HG03175 (cell line): Measurements from ENCODE around the gene JMJD4.

Source experiments
- ATAC-seq: cut with Tn5 transposase; IDR thresholded peaks from one replicate; pipeline ENCODE4 v1.9.1; 2021; ENCODE audit warnings: mild to moderate bottlenecking, moderate library complexity; ENCODE audit not compliant: unreplicated experiment

The JMJD4 gene, protein sequence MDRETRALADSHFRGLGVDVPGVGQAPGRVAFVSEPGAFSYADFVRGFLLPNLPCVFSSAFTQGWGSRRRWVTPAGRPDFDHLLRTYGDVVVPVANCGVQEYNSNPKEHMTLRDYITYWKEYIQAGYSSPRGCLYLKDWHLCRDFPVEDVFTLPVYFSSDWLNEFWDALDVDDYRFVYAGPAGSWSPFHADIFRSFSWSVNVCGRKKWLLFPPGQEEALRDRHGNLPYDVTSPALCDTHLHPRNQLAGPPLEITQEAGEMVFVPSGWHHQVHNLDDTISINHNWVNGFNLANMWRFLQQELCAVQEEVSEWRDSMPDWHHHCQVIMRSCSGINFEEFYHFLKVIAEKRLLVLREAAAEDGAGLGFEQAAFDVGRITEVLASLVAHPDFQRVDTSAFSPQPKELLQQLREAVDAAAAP

GRCh38 chr1:227734856-227735538 lies at the start of gene JMJD4, which contains the start of gene SNAP47:
Gene JMJD4, minus strand, starts transcription at chr1:227735302. Its CDS starts 29 bp downstream, at chr1:227735273.
Gene SNAP47, plus strand, starts transcription at chr1:227735435. Its CDS starts 12,302 bp downstream, at chr1:227747737.
- ATAC-seq, result peak; percentile 95

DNA sequence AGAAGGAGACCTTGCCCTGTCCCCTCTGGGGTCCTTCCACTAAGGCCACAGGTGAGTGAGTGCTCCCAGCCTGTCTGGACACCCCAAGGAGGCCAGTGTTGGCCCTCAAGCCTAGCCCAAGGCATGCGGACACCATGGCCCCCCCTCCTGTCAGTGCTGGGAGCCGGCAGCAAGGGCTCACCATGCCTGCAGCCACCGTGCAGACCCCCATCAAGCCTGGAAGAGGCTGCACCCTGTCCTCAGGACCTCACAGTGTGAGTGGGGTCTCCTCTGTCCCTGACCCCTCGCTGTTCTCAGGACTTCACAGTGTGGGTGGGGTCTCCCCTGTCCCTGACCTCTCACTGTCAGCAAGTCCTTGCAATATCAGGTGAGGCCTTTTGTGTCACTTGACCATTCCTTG lies 47.1 kb upstream of the JMJD4 start:
- no peak for ATAC-seq

- no peak for ATAC-seq
Measured at GRCh38 chr1:227781314-227781930, 46.3 kb upstream of the JMJD4 start.

GRCh38 chr1:227780101-227781044 lies 45.3 kb upstream of the JMJD4 start:
- no peak for ATAC-seq

GRCh38 chr1:227779685-227780084 lies 44.6 kb upstream of the JMJD4 start:
- ATAC-seq, result no peak

GRCh38 chr1:227779021-227779441 lies 43.9 kb upstream of the JMJD4 start:
- ATAC-seq, result no peak

DNA sequence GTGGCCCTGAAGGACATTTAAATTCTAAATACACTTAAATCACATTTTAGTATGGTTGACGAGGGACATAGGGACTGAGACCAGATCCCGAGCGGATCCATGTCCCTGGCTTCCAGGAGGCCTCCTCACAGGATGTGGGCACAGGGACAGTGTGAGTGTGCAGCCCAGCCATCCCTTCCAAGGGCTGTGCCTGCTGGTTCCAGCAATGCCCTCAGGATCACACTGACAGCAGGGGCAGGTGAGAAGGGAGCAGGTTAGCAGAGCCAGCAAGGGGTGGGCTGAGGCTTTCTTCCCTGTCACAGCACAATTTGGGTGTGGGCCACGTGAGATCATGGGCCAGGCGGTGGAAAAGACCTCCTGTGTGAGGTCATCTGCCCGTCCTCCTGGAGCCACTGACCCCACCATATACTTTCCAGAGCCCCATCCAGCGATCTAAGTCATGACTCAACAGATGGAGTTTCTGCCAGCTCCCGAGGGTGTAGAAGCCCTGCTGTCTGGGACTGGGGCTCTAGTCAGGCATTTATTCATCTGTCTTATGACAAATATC lies 43.4 kb upstream of the JMJD4 start:
- no peak for ATAC-seq

GRCh38 chr1:227777646-227778045 lies 42.5 kb upstream of the JMJD4 start:
- ATAC-seq, result no peak

DNA sequence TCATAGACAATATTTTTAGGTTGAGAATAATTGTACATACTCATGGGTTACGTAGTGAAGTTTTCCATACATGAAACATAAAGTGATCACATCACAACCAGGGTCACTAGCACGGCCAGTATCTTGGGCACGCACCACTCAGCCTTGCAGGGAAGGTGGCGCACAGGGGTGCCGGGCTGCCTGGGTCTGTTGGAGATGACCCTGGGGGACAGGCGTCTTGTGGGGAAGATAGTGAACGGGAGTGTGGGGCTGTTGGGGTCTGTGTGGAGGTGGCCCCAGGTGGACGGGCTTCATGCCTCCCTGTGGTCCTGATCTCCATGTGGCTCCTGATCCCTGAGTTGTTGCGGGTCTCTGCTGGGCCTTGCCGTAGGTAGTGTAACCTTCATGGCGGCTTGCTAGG lies 42.1 kb upstream of the JMJD4 start:
- no peak for ATAC-seq

DNA sequence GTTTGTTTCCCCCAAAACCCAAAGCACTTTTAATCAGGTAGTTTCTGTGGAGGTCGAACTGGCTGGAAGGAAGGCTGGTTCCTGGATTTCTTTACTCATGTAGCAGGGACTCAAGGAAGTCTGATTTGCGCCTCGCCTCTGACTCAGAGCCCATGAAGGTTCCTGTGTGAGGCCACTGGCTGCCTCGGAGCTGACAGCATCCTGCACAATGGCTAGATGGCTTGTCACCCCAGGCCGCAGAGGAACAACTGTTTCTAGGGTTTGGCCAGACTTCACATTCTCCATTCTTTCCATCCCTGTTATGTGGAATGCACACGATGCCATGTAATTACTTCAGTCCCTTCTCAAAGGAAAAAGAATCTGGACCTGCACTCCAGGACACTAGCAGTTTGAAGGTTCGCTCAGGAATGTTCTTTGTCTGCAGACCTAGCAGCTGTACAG lies 41.2 kb upstream of the JMJD4 start:
- ATAC-seq, result no peak

DNA sequence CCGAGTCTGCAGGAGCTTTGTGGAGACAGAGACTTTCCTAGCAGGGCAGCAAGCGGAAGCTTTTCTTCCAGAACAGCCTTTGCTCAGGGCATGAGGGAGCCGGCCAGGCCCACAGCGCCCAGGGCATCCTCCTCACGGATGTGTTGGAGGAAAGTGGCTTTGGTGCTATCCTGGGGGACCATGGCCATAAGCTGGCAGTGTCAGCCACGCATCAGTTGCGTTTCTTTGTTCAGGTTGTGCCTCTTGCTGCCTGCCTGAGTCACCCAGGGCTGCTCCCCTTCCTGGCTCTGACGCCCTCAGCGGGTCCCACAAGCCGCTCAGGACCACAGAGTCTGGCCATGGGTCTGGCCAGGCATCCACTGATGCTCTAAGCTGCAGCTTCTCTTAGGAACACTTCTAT lies 40.7 kb upstream of the JMJD4 start:
- ATAC-seq, result no peak

GRCh38 chr1:227774821-227775661 lies 39.9 kb upstream of the JMJD4 start:
- no peak for ATAC-seq

DNA sequence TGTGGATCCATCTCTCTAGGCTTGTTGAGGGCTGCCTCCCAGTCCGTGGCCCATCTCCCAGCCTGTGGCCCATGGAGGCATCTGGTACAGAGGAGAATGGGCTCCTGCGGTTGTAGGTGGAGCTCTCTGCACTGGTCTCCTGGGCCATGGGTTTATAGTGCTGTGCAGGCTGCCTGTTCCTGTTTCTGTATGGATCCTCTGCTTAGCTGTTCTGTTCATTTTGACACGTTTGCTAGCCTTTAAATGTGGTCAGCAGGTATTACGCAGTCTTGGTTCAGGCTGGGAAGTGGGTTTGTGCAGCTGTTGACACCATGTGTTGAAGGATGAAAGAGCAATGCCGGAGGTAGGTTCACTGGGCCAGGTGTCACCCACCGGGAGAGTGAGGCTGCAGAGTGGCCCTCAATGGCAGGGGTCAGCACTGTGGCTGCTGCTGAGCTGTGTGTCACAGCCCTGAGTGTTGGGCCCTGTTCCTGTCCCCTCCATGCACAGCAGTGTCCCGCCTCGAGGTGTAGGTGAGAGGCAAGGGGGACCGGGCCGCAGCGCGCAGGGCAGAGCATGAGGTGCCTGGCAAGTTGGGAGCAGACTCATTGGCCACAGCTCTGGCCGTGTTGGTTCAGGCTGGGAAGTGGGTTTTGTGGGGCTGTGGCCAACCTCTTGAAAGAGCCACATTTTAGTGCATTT lies 39.1 kb upstream of the JMJD4 start:
- no peak for ATAC-seq

DNA sequence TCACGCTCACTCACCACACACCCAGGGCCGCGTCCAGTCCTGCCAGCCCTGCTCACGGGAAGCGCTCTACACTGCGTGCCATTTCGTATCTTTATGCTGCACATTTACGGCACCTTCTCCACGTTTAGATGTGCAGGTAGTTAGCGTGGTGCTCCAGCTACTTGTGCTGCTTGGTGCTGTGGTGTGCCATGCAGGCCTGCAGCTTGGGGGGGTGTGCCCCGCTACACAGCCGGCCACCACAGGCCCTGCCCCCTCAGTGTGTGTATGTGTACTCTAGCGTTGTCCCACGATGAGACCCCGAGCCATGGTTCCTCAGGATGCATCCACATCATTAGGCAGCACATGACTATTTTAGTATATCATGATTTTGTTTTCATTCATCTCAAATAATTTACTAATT lies 38.5 kb upstream of the JMJD4 start:
- no peak for ATAC-seq

DNA sequence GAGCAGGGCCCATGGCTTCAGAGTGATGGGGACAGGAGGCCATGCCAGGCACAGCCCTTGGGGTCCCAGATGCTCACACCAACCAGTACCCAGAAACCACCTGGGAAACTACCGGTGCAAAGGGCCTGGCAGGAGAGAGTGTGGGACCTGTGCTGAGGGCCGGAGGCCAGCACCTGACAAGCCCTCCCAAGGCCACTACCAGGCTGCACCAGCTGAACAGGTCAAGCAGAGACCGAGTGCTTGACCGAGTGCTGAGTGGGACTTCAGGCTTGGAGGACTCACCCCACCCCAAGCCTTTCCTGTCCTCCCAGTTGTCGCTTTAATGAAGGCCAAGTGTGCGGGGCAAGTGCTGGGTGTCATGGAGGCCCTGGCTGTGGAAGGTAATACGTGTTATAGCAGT lies 36.7 kb upstream of the JMJD4 start:
- no peak for ATAC-seq

DNA sequence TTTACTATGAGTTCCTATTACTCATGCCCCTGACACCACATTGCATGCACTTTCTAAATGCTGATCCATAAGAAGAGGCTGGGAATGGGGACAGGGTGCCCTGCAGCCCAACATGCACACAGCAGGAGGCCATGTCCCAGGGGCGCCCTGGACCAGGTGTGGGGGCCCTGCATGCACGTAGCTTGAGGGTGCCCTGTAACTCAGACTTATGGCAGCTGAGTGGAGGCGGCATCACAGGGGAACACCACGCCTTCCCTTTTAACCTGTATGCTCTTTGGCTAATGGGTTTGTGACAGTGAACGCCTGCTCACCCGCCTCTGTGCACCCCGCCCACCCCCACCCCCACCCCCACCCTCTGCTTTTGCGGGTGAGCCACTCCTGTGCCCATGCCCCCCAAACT lies 36.2 kb upstream of the JMJD4 start:
- no peak for ATAC-seq

- ATAC-seq, result no peak
Measured at GRCh38 chr1:227770812-227771211, 35.7 kb upstream of the JMJD4 start.

DNA sequence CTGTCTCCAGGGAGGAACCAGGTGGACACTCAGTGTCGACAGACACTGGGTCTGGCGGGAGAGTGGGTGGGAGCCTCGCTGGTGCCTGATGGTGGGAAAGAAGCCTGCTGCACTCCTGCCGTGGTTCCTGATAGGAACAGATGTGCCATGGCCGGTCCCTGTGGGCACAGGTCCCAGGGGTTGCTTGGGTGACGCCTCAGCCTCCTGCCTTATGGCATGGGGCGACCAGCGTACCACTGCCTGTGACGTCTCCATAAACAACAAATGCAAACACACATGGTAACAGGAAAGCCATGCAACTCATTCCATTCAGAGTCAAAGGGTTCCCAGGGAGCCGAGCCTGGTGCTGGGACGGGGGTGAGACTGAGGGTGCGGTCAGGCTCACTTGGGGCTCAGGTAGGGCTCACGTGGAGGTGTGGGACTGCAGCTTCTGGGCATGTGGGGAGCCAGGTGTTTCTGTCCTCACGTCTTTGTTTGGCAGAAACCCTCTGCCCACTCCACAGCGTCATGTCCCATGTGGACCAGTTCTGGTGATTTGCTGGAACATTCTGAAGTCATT lies 34.9 kb upstream of the JMJD4 start:
- ATAC-seq, result no peak
